ENCODE results near the gene GPR157.

GRCh38 chr1:9062021-9062471 lies 66.9 kb downstream of the GPR157 start:
- TF ChIP-seq CTCF (conservative IDR thresholded peaks at IDR 0.05; ENCODE audit: low read length) (no peak), EZH2phosphoT487 (IDR thresholded peaks at IDR 0.05; ENCODE audit: borderline replicate concordance) (no peak)

All from Loucy (cell line).